HepG2 (cell line): ENCODE results near the gene RGS11. TPM values are rescaled to one million over a fixed set of nuclear protein-coding genes. Genes with fewer than 3 reads are reported as not detected.

Experiments used
- ARNTL ChIP-seq: sonication (generic); formaldehyde crosslinking; IDR thresholded peaks from 2 replicates; pipeline ENCODE4 v1.4.0; 2020; ENCODE audit warnings: mild to moderate bottlenecking, missing genetic modification reagents
- BRCA1 ChIP-seq: sonication (generic); formaldehyde crosslinking; IDR thresholded peaks from 2 replicates; pipeline ENCODE4 v1.4.0; 2020; ENCODE audit warnings: missing genetic modification reagents
- DNMT3B ChIP-seq: conservative IDR thresholded peaks from 2 replicates; pipeline ENCODE4 v1.6.1; 2016; ENCODE audit warnings: missing biosample characterization, control low read depth
- FOXP1 ChIP-seq, 2 experiments: fragments of 450-650 bp in 1 of 2; IDR thresholded peaks; 2 replicates each; pipeline ENCODE4 v1.6.1; 2017 to 2018; ENCODE audit warnings: antibody characterized with exemption in 1 of 2
- IRF1 ChIP-seq: sonication (generic); formaldehyde crosslinking; IDR thresholded peaks from 2 replicates; pipeline ENCODE4 v1.4.0; 2020; ENCODE audit warnings: low read depth, mild to moderate bottlenecking, missing genetic modification reagents
- KAT7 ChIP-seq: IDR thresholded peaks from 2 replicates; pipeline ENCODE4 v1.6.1; 2018; ENCODE audit warnings: borderline replicate concordance, missing compliant biosample characterization
- NR1H2 ChIP-seq: sonication (generic); formaldehyde crosslinking; IDR thresholded peaks from 2 replicates; pipeline ENCODE4 v1.8.1; 2022; ENCODE audit warnings: low read depth, missing genetic modification reagents, borderline replicate concordance
- PBX2 ChIP-seq: IDR thresholded peaks from 2 replicates; pipeline ENCODE4 v1.6.1; 2016; ENCODE audit warnings: control low read depth
- RFXAP ChIP-seq: sonication (generic); formaldehyde crosslinking; IDR thresholded peaks from 2 replicates; pipeline ENCODE4 v1.4.0; 2020; ENCODE audit warnings: missing genetic modification reagents, borderline replicate concordance
- YEATS4 ChIP-seq: sonication (generic); formaldehyde crosslinking; IDR thresholded peaks from 2 replicates; pipeline ENCODE4 v1.4.0; 2020; ENCODE audit warnings: missing genetic modification reagents, borderline replicate concordance
- ZNF12 ChIP-seq: sonication (generic); formaldehyde crosslinking; IDR thresholded peaks from 2 replicates; pipeline ENCODE4 v1.5.0; 2020; ENCODE audit warnings: missing genetic modification reagents
- ZNF777 ChIP-seq: sonication (generic); formaldehyde crosslinking; IDR thresholded peaks from 2 replicates; pipeline ENCODE4 v1.4.0; 2020; ENCODE audit warnings: missing genetic modification reagents
- ZNF781 ChIP-seq: sonication (generic); formaldehyde crosslinking; IDR thresholded peaks from 2 replicates; pipeline ENCODE4 v1.5.1; 2020; ENCODE audit warnings: borderline replicate concordance, mild to moderate bottlenecking, missing genetic modification reagents; ENCODE audit errors: not compliant biosample characterization
- ZZZ3 ChIP-seq: sonication (generic); formaldehyde crosslinking; IDR thresholded peaks from 2 replicates; pipeline ENCODE4 v1.4.0; 2020; ENCODE audit warnings: missing genetic modification reagents, mild to moderate bottlenecking, borderline replicate concordance
- polyA plus RNA-seq, 8 experiments: library from polyadenylated mRNA; depleted of rRNA in 3 of 8; stranded (reverse) in 7 of 8; unstranded in 1 of 8; fragments of >200 nt; fragmentation: Illumina TruSeq in 4 of 8; extraction: Trizol in 4 of 8; gene quantifications; 2 replicates each; pipeline versions ENCODE4 v1.2.1 to v1.2.3, GENCODE V29; 2011 to 2016; ENCODE audit warnings: low read depth in 4 of 8, missing spikeins in 1 of 8, mixed read lengths in 1 of 8; ENCODE audit not compliant: insufficient read depth in 1 of 8
- total RNA-seq, 5 experiments: library from RNA; depleted of rRNA; stranded (reverse); fragments of >200 nt; fragmentation: Illumina TruSeq; extraction: Trizol; gene quantifications; 2 replicates each; pipeline ENCODE4 v1.2.3, GENCODE V29; 2016; ENCODE audit warnings: low read depth in 1 of 5
- TF ChIP-seq, protein P1 (sequence below): sonication (generic); formaldehyde crosslinking; IDR thresholded peaks from 2 replicates; pipeline ENCODE4 v1.5.0; 2020; ENCODE audit warnings: mild to moderate bottlenecking, missing genetic modification reagents, borderline replicate concordance
- TF ChIP-seq, protein P2 (sequence below): sonication (generic); formaldehyde crosslinking; IDR thresholded peaks from 2 replicates; pipeline ENCODE4 v1.8.0; 2022; ENCODE audit warnings: mild to moderate bottlenecking, missing genetic modification reagents, borderline replicate concordance

RGS11 gene
- total and polyA plus RNA-seq, 2 of the 13 experiments (the other 11 are each of a cell fraction or from before 2014, with no cell fraction given), result 0.11 TPM; not detected in 1

DNA sequence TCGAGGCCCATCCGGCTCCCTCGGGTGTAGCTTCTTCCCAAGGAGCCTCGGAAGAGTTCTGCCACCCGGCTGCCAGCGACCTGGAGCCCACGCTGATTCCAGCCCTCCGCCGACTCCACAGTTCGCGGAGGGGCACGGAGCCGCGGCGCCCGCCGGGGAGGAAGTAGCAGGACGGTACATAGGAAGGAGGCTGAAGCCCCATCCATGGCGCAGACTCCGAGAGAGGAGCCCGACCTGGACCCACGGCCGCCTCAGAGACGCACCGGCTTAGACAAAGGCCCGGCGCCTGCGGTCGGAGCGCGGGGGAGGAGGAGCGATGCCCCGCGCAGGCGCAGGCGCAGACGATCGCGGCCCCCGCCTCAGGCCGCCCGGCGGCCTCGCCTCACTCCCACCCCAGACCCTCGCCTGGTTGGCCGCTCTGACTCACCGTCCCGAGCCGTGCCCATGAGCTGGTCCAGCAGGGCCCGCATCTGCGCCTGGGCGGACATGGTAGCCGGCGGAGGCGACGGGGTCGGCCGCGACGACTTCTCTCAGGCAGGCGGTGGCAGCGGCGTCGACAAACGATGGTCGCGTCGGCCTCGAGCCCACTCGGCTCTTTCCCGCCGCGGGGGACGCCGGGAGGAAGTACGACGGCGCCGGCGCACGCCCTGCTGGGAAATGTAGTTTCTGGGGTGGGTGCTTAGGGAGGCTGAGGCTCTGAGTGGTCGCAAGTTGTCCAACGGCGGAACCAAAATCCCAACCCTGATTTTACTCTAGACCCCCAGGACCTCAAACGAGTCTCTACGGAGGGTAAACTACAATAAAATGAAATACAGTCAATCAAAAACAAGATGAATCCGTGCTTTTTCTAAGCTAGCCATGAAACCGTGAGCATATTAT, 46.7 kb downstream of the RGS11 start, which contains the start of gene LUC7L (continued):
- TF ChIP-seq, protein P1, sequence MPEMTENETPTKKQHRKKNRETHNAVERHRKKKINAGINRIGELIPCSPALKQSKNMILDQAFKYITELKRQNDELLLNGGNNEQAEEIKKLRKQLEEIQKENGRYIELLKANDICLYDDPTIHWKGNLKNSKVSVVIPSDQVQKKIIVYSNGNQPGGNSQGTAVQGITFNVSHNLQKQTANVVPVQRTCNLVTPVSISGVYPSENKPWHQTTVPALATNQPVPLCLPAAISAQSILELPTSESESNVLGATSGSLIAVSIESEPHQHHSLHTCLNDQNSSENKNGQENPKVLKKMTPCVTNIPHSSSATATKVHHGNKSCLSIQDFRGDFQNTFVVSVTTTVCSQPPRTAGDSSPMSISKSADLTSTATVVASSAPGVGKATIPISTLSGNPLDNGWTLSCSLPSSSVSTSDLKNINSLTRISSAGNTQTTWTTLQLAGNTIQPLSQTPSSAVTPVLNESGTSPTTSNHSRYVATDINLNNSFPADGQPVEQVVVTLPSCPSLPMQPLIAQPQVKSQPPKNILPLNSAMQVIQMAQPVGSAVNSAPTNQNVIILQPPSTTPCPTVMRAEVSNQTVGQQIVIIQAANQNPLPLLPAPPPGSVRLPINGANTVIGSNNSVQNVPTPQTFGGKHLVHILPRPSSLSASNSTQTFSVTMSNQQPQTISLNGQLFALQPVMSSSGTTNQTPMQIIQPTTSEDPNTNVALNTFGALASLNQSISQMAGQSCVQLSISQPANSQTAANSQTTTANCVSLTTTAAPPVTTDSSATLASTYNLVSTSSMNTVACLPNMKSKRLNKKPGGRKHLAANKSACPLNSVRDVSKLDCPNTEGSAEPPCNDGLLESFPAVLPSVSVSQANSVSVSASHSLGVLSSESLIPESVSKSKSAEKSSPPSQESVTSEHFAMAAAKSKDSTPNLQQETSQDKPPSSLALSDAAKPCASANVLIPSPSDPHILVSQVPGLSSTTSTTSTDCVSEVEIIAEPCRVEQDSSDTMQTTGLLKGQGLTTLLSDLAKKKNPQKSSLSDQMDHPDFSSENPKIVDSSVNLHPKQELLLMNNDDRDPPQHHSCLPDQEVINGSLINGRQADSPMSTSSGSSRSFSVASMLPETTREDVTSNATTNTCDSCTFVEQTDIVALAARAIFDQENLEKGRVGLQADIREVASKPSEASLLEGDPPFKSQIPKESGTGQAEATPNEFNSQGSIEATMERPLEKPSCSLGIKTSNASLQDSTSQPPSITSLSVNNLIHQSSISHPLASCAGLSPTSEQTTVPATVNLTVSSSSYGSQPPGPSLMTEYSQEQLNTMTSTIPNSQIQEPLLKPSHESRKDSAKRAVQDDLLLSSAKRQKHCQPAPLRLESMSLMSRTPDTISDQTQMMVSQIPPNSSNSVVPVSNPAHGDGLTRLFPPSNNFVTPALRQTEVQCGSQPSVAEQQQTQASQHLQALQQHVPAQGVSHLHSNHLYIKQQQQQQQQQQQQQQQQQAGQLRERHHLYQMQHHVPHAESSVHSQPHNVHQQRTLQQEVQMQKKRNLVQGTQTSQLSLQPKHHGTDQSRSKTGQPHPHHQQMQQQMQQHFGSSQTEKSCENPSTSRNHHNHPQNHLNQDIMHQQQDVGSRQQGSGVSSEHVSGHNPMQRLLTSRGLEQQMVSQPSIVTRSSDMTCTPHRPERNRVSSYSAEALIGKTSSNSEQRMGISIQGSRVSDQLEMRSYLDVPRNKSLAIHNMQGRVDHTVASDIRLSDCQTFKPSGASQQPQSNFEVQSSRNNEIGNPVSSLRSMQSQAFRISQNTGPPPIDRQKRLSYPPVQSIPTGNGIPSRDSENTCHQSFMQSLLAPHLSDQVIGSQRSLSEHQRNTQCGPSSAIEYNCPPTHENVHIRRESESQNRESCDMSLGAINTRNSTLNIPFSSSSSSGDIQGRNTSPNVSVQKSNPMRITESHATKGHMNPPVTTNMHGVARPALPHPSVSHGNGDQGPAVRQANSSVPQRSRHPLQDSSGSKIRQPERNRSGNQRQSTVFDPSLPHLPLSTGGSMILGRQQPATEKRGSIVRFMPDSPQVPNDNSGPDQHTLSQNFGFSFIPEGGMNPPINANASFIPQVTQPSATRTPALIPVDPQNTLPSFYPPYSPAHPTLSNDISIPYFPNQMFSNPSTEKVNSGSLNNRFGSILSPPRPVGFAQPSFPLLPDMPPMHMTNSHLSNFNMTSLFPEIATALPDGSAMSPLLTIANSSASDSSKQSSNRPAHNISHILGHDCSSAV (CRISPR knock-in tag), result 0 out of 2 replicates have a peak, but pooled peaks have one; percentile 86
- TF ChIP-seq IRF1 (CRISPR knock-in tag) (peak; percentile 24; the same call in 1 of the 2 replicates), DNMT3B (CRISPR knock-in tag) (peak; percentile 71; the same call in 1 of the 2 replicates), YEATS4 (peak; percentile 99), PBX2 (CRISPR knock-in tag) (no peak), FOXP1 (IDR thresholded peaks at IDR 0.05) (no peak), FOXP1 (CRISPR knock-in tag; IDR thresholded peaks at IDR 0.05) (no peak), ZNF12 (CRISPR knock-in tag) (0 out of 2 replicates have a peak, but pooled peaks have one; percentile 34), ZNF781 (CRISPR knock-in tag) (peak; percentile 94), ZZZ3 (CRISPR knock-in tag) (peak; percentile 57; the same call in 1 of the 2 replicates), NR1H2 (CRISPR knock-in tag) (peak; percentile 88), KAT7 (peak; percentile 94; the same call in 1 of the 2 replicates), RFXAP (CRISPR knock-in tag) (peak; percentile 93), ARNTL (CRISPR knock-in tag) (no peak; the same call in 1 of the 2 replicates), ZNF777 (CRISPR knock-in tag) (peak; percentile 89), BRCA1 (CRISPR knock-in tag) (no peak; the same call in 1 of the 2 replicates)
- TF ChIP-seq, protein P2, sequence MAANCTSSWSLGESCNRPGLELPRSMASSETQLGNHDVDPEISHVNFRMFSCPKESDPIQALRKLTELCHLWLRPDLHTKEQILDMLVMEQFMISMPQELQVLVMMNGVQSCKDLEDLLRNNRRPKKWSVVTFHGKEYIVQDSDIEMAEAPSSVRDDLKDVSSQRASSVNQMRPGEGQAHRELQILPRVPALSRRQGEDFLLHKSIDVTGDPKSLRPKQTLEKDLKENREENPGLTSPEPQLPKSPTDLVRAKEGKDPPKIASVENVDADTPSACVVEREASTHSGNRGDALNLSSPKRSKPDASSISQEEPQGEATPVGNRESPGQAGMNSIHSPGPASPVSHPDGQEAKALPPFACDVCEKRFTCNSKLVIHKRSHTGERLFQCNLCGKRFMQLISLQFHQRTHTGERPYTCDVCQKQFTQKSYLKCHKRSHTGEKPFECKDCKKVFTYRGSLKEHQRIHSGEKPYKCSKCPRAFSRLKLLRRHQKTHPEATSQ (CRISPR knock-in tag), result peak; percentile 95
